Measurements from ENCODE around the gene RTN4IP1. TPM values are rescaled to one million over a fixed set of nuclear protein-coding genes. Genes with fewer than 3 reads are reported as not detected.

Gene RTN4IP1
- 4.8 and 6.2 TPM in 2 replicates for total RNA-seq

GRCh38 chr6:106629103-106629858, at the start of gene RTN4IP1, which contains the start of gene QRSL1:
RTN4IP1 (minus strand) TSS chr6:106629498; CDS start chr6:106629021, 477 bp downstream.
QRSL1 (plus strand) TSS chr6:106629578; CDS start chr6:106629682, 104 bp downstream.

Other genes starting within 250 kb of the RTN4IP1 start
- 10.4 and 10.7 TPM in 2 replicates for gene QRSL1, start 80 bp upstream of the RTN4IP1 start, total RNA-seq

Measured in smooth muscle cell of the umbilical artery (primary cell).